GM18505 (cell line): ENCODE results near the gene BRAT1.
"Not testable (repeated sequence)": the region's sequence is repeated elsewhere in the genome, so short reads cannot be mapped to it uniquely, and the experiment has no call there.

ENCODE experiments used
- ATAC-seq: cut with Tn5 transposase; IDR thresholded peaks from one replicate; pipeline ENCODE4 v1.9.1; 2021; ENCODE audit not compliant: unreplicated experiment
- POLR2A ChIP-seq: IDR thresholded peaks from 4 replicates; pipeline ENCODE4 v1.6.1; 2011; ENCODE audit warnings: borderline replicate concordance; ENCODE audit not compliant: insufficient read depth, insufficient read length; ENCODE audit errors: extremely low read depth

The BRAT1 gene

GRCh38 chr7:2542011-2542915 lies 13.1 kb downstream of the BRAT1 start:
- no peak for TF ChIP-seq POLR2A
- ATAC-seq: no peak

DNA sequence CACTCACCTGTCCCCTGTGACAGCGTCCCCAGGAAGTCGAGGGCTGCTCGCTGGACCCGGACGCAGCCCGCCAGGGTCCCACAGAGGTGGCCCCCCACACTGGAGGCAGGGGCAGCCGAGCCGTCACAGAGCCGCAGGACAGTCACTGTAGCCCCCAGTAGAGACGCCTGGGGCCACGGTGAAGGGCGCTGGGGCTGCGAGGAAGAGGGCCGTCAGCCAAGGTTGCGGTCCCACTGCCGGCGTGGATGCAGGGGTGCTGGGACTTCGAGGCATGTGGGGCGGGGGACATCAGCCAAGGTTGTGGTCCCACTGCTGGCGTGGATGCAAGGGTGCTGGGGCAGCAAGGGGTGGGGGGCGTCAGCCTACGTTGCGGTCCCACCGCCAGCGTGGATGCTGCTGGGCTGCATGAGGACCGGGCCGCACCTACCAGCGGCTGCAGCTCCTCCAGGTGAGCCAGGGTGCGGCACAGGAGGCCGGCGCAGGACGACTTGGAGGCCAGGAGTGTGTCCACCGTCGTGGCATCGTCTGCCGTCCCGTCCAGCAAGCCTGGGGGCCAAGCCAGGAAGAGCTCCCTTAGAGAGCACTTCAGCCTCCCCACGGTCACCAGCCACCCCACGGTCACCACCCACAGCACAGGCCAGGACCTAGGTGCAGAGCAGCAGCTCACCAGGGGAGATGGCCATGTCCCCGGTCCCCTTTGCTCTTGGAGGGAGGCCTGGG lies 13.9 kb downstream of the BRAT1 start:
- no peak for TF ChIP-seq POLR2A
- no peak for ATAC-seq

DNA sequence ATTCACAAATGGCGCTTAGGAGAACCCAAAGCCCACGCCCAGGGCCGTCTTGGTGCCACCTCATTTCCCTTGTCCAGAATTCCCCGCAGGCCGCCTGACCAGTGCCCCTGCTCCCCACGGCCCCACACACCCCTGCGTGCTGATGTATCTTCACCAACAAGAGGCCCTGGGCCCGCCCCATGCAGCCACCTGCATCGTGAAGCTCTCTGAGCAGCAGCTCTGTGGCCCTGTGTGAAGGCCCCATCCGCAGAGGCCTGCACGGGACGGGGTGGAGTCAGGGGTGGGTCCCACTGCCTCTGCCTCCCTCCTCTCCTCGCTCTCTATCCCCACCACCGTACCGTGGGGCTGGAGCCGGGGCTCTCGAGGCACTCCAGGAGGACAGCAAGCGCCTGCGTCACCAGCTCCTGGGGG lies 14.7 kb downstream of the BRAT1 start:
- TF ChIP-seq POLR2A: no peak

GRCh38 chr7:2540133-2540532 lies 15.2 kb downstream of the BRAT1 start:
- no peak for ATAC-seq
- TF ChIP-seq POLR2A: no peak

More for the DNA sequence above, 14.7 kb downstream of the BRAT1 start:
- no peak for ATAC-seq

DNA sequence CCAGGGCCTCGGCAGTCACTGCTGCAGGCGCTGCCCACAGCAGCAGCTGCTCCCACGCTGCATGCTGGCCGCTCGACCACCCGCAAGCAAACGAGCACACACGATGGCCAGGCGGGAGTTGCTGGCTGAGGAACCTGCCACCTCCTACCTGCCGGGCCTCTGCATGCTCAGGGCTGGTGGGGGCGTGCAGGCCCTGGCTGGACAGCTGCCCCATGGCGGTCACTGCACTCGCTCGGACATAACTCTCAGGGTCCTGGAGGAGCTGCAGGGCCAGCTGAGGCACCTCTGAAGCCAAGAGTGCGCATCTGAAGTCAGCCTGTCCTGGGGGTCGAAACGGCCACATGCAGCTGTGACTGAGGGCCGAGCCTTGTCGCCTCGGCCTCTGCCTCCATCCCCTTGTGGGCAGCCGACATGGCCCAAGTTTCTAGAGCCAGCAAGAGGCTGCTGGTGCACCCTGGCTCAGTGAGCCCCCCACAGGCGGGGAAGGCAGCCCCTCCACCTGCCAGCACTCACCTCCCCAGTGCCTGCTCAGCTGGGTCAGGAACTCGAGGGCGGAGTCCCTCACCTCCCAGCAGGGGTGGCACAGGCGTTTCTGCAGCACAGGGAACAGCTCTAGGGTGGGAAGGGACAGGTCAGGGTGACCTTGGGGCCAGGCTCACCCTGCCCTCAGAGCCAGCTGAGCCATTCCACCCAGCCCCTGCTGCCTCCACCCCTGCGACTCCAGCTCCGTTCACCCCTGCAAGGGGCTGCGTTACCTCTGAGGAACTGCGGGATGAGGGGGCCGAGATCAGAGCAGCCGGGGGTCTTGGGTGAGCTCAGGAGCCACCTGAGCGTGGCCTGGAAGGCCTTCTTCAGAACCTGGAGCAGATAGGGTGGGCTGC lies 16.1 kb downstream of the BRAT1 start:
- ATAC-seq: no peak
- no peak for TF ChIP-seq POLR2A

DNA sequence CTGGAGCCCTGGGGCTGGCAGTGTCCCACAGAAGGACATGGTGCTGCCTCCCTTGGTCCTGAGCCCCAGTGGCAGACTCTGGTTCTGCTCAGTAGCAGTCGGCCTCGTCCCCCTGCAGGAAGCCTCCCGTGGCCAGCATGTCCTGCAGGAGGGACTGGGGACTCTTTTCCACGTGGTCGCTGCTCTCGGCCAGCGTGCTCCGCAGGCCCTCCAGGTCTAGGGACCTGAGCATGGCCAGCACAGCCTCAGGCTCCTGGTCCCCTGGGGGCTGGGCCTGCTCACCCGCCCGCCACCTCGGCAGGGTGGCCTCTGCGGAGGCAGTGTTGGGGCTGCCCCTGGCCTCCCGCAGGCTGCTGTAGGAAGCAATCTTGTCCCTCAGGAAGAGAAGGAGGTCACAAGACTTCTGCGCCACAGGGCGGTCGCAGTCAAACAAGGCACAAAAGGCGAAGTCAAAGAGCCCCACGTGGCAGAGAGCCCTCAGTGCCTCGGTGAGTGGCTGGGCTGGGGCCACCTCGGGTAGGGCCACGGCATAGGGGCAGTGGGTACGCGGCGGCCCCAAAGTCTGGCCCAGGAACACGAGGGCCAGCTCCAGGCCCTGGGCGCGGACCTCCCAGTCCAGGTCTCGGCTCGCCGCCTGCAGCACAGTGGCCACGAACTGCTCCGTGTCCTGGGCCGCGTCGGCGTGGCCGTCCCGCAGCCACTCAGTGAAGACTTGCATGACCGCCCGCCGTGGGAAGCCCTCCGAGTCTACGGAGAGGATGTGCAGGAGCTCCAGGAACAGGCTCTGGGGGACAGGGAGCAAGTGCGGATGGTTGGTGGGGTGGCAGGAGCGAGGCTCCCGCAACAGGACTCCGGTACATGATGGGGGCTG lies 17.1 kb downstream of the BRAT1 start:
- ATAC-seq: no peak
- TF ChIP-seq POLR2A: no peak

DNA sequence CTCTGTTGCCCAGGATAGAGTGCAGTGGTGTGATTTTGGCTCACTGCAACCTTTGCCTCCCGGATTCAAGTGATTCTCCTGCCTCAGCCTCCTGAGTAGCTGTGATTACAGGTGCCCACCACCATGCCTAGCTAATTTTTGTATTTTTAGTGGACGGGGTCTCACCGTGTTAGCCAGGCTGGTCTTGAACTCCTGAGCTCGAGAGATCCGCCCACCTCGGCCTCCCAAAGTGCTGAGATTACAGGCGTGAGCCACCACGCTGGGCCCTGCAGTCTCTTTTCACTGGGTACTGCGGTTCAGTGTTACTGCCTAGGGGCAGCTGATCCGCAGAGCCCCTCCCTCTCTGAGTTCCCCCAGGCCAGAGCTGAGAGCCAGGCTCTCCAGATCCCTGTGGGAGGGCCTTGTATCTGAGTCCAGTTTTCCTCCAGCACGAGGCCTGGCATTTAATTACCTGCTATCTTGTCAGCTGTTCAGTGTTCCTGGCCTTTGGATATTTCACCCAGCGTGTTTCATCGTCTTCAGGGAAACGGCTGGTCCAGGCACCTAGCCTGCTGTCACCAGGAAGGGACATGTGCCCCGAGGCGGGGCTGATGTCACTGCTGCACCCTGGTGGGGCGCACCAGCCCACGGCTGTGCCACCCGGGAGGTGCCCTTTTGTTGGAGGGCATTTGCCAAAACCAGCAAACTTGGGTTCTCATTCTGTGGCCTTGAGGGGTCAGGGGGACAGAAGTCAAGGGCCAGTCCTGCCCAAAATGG lies 19.3 kb downstream of the BRAT1 start:
- ATAC-seq: not testable (repeated sequence)

GRCh38 chr7:2534214-2534613 lies 21.1 kb downstream of the BRAT1 start:
- not testable (repeated sequence) for ATAC-seq

GRCh38 chr7:2533566-2533965 lies 21.8 kb downstream of the BRAT1 start:
- ATAC-seq: not testable (repeated sequence)

DNA sequence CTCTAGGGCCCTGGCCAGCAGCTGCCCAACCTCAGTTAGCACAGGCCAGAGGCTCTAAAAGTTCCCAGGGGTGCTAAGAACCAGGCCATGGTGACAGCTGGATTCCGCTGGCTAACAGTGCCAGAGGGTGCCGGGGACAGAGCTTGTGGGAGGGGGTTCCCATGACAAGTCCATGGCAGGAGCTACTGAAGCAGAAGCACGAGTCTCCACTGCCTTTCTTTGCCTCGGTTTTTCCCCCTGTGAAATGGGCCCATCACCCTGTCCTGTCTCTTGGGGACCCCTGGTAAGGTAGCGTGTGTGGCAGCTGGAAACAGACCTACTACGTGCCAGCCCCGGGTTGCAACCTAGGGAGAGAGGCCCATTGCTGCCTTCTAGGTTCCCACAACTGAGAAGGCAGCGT lies 22.5 kb downstream of the BRAT1 start:
- not testable (repeated sequence) for ATAC-seq

- ATAC-seq: not testable (repeated sequence)
Measured at GRCh38 chr7:2532199-2532772, 23.0 kb downstream of the BRAT1 start.

DNA sequence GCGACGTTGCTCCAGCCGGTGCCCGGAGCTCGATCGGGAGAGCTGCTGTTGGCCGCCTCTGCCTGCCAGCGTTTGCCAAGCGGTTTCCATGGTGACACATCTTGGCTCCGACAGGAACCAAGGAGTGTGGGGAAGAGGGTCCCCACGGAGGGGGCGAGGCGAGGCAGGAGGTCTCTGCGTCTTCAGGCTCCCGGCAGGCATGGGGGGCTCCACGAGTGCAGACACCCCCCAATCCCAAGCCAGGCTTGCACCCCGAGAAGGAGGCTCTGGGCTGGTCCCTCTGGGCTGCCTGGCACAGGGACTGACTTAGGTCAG lies 23.6 kb downstream of the BRAT1 start:
- not testable (repeated sequence) for ATAC-seq

- ATAC-seq: not testable (repeated sequence)
Measured at GRCh38 chr7:2530994-2531795, 24.1 kb downstream of the BRAT1 start.
